Measurements from ENCODE around the gene UBE3A.

DNA sequence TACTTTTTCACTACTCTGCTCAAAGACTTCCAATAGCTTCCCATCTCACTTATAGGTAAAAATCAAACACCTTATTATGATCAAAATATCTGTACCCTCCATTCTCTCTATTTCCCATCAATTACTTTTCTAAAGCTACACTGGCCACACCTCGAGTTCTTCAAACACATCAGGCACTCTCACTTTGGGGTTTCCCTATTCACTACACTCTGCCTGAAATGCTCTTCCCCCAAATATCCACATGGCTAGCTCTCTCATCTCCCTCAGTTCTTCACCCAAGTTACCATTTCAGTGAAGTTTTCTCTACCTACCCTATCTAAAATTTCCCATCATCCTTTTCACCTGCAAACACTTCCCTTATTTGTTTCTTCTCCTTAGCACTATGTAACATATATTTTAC lies 14.8 kb downstream of the UBE3A start:
- TF ChIP-seq, protein P1, sequence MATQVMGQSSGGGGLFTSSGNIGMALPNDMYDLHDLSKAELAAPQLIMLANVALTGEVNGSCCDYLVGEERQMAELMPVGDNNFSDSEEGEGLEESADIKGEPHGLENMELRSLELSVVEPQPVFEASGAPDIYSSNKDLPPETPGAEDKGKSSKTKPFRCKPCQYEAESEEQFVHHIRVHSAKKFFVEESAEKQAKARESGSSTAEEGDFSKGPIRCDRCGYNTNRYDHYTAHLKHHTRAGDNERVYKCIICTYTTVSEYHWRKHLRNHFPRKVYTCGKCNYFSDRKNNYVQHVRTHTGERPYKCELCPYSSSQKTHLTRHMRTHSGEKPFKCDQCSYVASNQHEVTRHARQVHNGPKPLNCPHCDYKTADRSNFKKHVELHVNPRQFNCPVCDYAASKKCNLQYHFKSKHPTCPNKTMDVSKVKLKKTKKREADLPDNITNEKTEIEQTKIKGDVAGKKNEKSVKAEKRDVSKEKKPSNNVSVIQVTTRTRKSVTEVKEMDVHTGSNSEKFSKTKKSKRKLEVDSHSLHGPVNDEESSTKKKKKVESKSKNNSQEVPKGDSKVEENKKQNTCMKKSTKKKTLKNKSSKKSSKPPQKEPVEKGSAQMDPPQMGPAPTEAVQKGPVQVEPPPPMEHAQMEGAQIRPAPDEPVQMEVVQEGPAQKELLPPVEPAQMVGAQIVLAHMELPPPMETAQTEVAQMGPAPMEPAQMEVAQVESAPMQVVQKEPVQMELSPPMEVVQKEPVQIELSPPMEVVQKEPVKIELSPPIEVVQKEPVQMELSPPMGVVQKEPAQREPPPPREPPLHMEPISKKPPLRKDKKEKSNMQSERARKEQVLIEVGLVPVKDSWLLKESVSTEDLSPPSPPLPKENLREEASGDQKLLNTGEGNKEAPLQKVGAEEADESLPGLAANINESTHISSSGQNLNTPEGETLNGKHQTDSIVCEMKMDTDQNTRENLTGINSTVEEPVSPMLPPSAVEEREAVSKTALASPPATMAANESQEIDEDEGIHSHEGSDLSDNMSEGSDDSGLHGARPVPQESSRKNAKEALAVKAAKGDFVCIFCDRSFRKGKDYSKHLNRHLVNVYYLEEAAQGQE (IDR thresholded peaks at IDR 0.05; ENCODE audit: low read depth, low read length): no peak
- no peak for TF ChIP-seq RXRA (IDR thresholded peaks at IDR 0.05; ENCODE audit: borderline replicate concordance, low read depth)

Data from SK-N-SH (cell line).